ENCODE data around the gene ENTPD8.
"Not testable (repeated sequence)": the region's sequence is repeated elsewhere in the genome, so short reads cannot be mapped to it uniquely, and the experiment has no call there.

ENTPD8 gene

GRCh38 chr9:137387114-137387890, 53.9 kb downstream of the ENTPD8 start:
- Histone ChIP-seq H2AFZ (ENCODE audit: low read depth) (no peak overlapping the region), H4K20me1 (ENCODE audit: insufficient read depth) (no peaks in the 10 kb centered on the region), H3K4me1 (ENCODE audit: low read depth, poor library complexity, severe bottlenecking) (no peaks in the 10 kb centered on the region), H3K27me3 (ENCODE audit: insufficient read depth, low read depth) (no peaks in the 10 kb centered on the region), H3K4me2 (no peak overlapping the region), H3K4me3 (IDR thresholded peaks at IDR 0.05; ENCODE audit: insufficient read depth, low read depth, low read length) (no peak overlapping the region), H3K9ac (no peak overlapping the region), H3K79me2 (ENCODE audit: insufficient read depth, low read depth) (no peaks in the 10 kb centered on the region), H3K36me3 (ENCODE audit: insufficient read depth) (no peaks in the 10 kb centered on the region), H3K27ac (no peak overlapping the region)
- TF ChIP-seq CTCF (conservative IDR thresholded peaks at IDR 0.05; ENCODE audit: low read depth, low read length): no peak

DNA sequence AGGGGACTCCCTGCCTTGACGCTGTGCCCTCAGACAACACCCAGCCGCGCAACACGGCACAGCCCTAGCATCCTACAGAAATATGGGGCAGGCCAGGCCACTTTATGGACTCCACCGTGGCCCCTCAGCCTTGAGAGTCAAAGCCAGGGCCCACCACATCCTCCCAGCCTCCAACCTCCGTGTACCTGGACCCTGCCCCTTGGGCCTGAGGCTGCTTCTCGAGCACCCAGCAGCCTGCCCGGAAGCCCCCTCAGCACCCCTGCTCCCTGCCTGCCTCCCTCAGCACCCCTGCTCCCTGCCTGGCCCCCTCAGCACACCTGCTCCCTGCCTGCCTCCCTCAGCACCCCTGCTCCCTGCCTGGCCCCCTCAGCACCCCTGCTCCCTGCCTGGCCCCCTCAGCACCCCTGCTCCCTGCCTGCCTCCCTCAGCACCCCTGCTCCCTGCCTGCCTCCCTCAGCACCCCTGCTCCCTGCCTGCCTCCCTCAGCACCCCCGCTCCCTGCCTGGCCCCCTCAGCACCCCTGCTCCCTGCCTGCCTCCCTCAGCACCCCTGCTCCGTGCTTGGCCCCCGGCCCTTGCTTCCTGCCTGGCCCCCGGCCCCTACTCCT, 54.5 kb downstream of the ENTPD8 start:
- H3K36me3 ChIP-seq (ENCODE audit: insufficient read depth); H2AFZ ChIP-seq (ENCODE audit: low read depth); H4K20me1 ChIP-seq (ENCODE audit: insufficient read depth); H3K4me1 ChIP-seq (ENCODE audit: low read depth, poor library complexity, severe bottlenecking); H3K27ac ChIP-seq; H3K79me2 ChIP-seq (ENCODE audit: insufficient read depth, low read depth); H3K27me3 ChIP-seq (ENCODE audit: insufficient read depth, low read depth); H3K4me3 ChIP-seq (IDR thresholded peaks at IDR 0.05; ENCODE audit: insufficient read depth, low read depth, low read length); H3K4me2 ChIP-seq; H3K9ac ChIP-seq: not testable (repeated sequence)

DNA sequence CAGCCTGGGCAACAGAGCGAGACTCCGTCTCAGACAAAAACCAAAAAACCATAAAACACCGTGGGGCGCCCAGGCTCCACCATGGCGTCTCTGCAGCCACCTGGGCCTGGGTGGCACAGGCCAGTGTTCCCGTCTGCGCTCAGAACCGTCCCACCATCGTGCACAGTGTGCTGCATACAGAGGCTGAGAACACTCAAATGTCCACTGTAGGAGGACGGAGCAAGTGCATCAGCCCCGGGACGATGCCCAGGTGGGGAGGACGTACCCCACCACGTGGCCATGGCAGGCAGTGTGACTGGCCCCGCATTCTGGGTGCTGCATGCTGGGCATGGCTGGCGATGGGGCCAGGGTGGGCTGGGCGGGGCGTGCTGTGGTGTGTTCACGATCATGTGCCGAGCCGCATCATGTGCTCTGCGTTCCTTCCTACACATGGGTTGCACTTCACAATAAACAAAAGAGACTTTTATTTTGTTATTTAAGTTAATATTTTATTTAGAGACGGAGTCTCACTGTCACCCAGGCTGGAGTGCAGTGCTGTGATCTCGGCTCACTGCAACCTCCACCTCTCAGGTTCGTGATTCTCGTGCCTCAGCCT, 56.0 kb downstream of the ENTPD8 start:
- H3K4me2 ChIP-seq: no peak overlapping the region
- H2AFZ ChIP-seq (ENCODE audit: low read depth): no peak overlapping the region
- no peak overlapping the region for H3K27ac ChIP-seq

More for the DNA sequence above, 56.0 kb downstream of the ENTPD8 start:
- Histone ChIP-seq H3K79me2 (ENCODE audit: insufficient read depth, low read depth) (no peaks in the 10 kb centered on the region), H3K36me3 (ENCODE audit: insufficient read depth) (no peaks in the 10 kb centered on the region), H3K9ac (no peak overlapping the region), H4K20me1 (ENCODE audit: insufficient read depth) (no peaks in the 10 kb centered on the region), H3K27me3 (ENCODE audit: insufficient read depth, low read depth) (no peaks in the 10 kb centered on the region), H3K4me3 (IDR thresholded peaks at IDR 0.05; ENCODE audit: insufficient read depth, low read depth, low read length) (no peak overlapping the region), H3K4me1 (ENCODE audit: low read depth, poor library complexity, severe bottlenecking) (no peaks in the 10 kb centered on the region)
- no peak for TF ChIP-seq CTCF (conservative IDR thresholded peaks at IDR 0.05; ENCODE audit: low read depth, low read length)
